GM12892 (cell line): Measurements from ENCODE around the gene PHYHIPL.

Source experiments
- DNase-seq: peaks from one replicate; pipeline ENCODE4 v3.0.0; 2011; ENCODE audit not compliant: insufficient read length
- FAIRE-seq: peaks from 2 replicates; lab custom pipeline; 2011; peaks lifted over from hg19 to GRCh38; lab: Jason Lieb, UNC
- POLR2A ChIP-seq: IDR thresholded peaks from 2 replicates; pipeline ENCODE4 v1.6.1; 2011; ENCODE audit warnings: low read depth, low read length, control low read depth
- POLR2AphosphoS5 ChIP-seq: IDR thresholded peaks from 2 replicates; pipeline ENCODE4 v1.6.1; 2011; ENCODE audit warnings: low read depth, low read length, control low read depth
- TAF1 ChIP-seq: IDR thresholded peaks from 2 replicates; pipeline ENCODE4 v1.6.1; 2011; ENCODE audit warnings: low read depth, mild to moderate bottlenecking, control low read depth, low read length, borderline replicate concordance

PHYHIPL gene

GRCh38 chr10:59242057-59242456 lies 65.6 kb downstream of the PHYHIPL start:
- TF ChIP-seq POLR2AphosphoS5 (no peak), TAF1 (no peak), POLR2A (no peak)
- no peak for FAIRE-seq
- DNase-seq: no peak

GRCh38 chr10:59242991-59243390 lies 66.5 kb downstream of the PHYHIPL start:
- TF ChIP-seq POLR2AphosphoS5 (no peak), POLR2A (no peak), TAF1 (no peak)
- DNase-seq: no peak
- FAIRE-seq: no peak

- FAIRE-seq (no peak), DNase-seq (no peak)
- TF ChIP-seq POLR2AphosphoS5: no peak
- TF ChIP-seq POLR2A: no peak
- no peak for TF ChIP-seq TAF1
Observed at GRCh38 chr10:59243611-59244195, 67.3 kb downstream of the PHYHIPL start.

GRCh38 chr10:59244871-59245270 lies 68.4 kb downstream of the PHYHIPL start:
- FAIRE-seq: no peak
- DNase-seq: no peak
- TF ChIP-seq TAF1: no peak

GRCh38 chr10:59245686-59246085 lies 69.2 kb downstream of the PHYHIPL start:
- FAIRE-seq: no peak
- no peak for TF ChIP-seq POLR2AphosphoS5
- no peak for DNase-seq

- no peak for FAIRE-seq
- no peak for TF ChIP-seq POLR2A
- no peak for TF ChIP-seq TAF1
- TF ChIP-seq POLR2AphosphoS5: no peak
- no peak for DNase-seq
Observed at GRCh38 chr10:59252491-59252890, 76.0 kb downstream of the PHYHIPL start.

- DNase-seq (no peak), FAIRE-seq (no peak)
- TF ChIP-seq POLR2AphosphoS5: no peak
- no peak for TF ChIP-seq POLR2A
- no peak for TF ChIP-seq TAF1
Observed at GRCh38 chr10:59255463-59255862, 79.0 kb downstream of the PHYHIPL start.

- DNase-seq: no peak
- no peak for FAIRE-seq
- no peak for TF ChIP-seq TAF1
- TF ChIP-seq POLR2A: no peak
- no peak for TF ChIP-seq POLR2AphosphoS5
Observed at GRCh38 chr10:59257224-59257623, 80.8 kb downstream of the PHYHIPL start.

GRCh38 chr10:59258890-59259289 lies 82.4 kb downstream of the PHYHIPL start:
- DNase-seq: no peak
- FAIRE-seq: no peak
- no peak for TF ChIP-seq POLR2AphosphoS5
- TF ChIP-seq TAF1: no peak
- no peak for TF ChIP-seq POLR2A

- no peak for DNase-seq
- TF ChIP-seq POLR2AphosphoS5 (no peak), POLR2A (no peak), TAF1 (no peak)
- no peak for FAIRE-seq
Observed at GRCh38 chr10:59265141-59265540, 88.7 kb downstream of the PHYHIPL start.

- FAIRE-seq (no peak), DNase-seq (no peak)
- TF ChIP-seq POLR2A: no peak
- TF ChIP-seq POLR2AphosphoS5: no peak
- no peak for TF ChIP-seq TAF1
Observed at GRCh38 chr10:59266321-59266720, 89.9 kb downstream of the PHYHIPL start.

GRCh38 chr10:59268460-59268859 lies 92.0 kb downstream of the PHYHIPL start:
- no peak for TF ChIP-seq POLR2A
- no peak for TF ChIP-seq POLR2AphosphoS5
- DNase-seq: no peak
- no peak for FAIRE-seq

GRCh38 chr10:59269651-59270050 lies 93.2 kb downstream of the PHYHIPL start:
- no peak for FAIRE-seq
- DNase-seq: no peak
- TF ChIP-seq TAF1: no peak
- no peak for TF ChIP-seq POLR2AphosphoS5
- no peak for TF ChIP-seq POLR2A
